Ishikawa (cell line): ENCODE measurements around the gene ANKRD40.

ENCODE experiments used
- CEBPB ChIP-seq: IDR thresholded peaks from 2 replicates; pipeline ENCODE4 v1.6.1; 2012
- CREB1 ChIP-seq: IDR thresholded peaks from 2 replicates; pipeline ENCODE4 v1.6.1; 2012; ENCODE audit warnings: low read depth
- EGR1 ChIP-seq: IDR thresholded peaks from 2 replicates; pipeline ENCODE4 v1.6.1; 2012
- EP300 ChIP-seq: IDR thresholded peaks from 2 replicates; pipeline ENCODE4 v1.6.1; 2012; ENCODE audit warnings: borderline replicate concordance
- FOXM1 ChIP-seq: IDR thresholded peaks from 2 replicates; pipeline ENCODE4 v1.6.1; 2012; ENCODE audit warnings: low read depth, borderline replicate concordance
- NFIC ChIP-seq: IDR thresholded peaks from 2 replicates; pipeline ENCODE4 v1.6.1; 2012
- RAD21 ChIP-seq: IDR thresholded peaks from 2 replicates; pipeline ENCODE4 v1.6.1; 2012; ENCODE audit warnings: low read depth
- TAF1 ChIP-seq: IDR thresholded peaks from 2 replicates; pipeline ENCODE4 v1.6.1; 2012; ENCODE audit warnings: low read depth, mild to moderate bottlenecking
- TCF12 ChIP-seq: IDR thresholded peaks from 2 replicates; pipeline ENCODE4 v1.6.1; 2012; ENCODE audit warnings: low read depth
- TEAD4 ChIP-seq: IDR thresholded peaks from 2 replicates; pipeline ENCODE4 v1.6.1; 2012
- YY1 ChIP-seq: IDR thresholded peaks from 2 replicates; pipeline ENCODE4 v1.6.1; 2012; ENCODE audit warnings: low read depth
- ZBTB7A ChIP-seq: IDR thresholded peaks from 2 replicates; pipeline ENCODE4 v1.6.1; 2012; ENCODE audit warnings: low read depth
- TF ChIP-seq, protein P1 (sequence below): IDR thresholded peaks from 2 replicates; pipeline ENCODE4 v1.6.1; 2012
- TF ChIP-seq, protein P2 (sequence below): IDR thresholded peaks from 2 replicates; pipeline ENCODE4 v1.6.1; 2012
- TF ChIP-seq, protein P3 (sequence below): IDR thresholded peaks from 2 replicates; pipeline ENCODE4 v1.6.1; 2012; ENCODE audit warnings: low read depth, mild to moderate bottlenecking

The ANKRD40 gene

DNA sequence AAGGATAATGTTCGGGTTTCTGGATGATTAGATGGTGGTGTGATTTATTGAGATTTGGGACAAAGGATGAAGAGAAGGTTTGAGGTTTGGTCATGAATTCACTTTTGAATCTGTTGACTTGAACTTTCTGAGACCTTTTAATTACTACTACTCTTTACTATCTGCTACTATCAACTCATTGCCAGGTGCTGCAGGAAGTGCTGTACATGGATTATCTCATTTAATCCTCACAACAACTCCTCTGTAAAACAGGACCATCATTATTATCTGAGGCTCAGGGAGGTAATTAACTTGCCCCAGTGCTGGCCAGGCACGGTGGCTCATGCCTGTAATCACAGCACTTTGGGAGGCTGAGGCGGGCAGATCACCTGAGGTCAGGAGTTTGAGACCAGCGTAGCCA is 2.9 kb upstream of the ANKRD40 start:
- TF ChIP-seq, protein P1, sequence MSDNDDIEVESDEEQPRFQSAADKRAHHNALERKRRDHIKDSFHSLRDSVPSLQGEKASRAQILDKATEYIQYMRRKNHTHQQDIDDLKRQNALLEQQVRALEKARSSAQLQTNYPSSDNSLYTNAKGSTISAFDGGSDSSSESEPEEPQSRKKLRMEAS: no peak
- no peak for TF ChIP-seq EGR1
- no peak for TF ChIP-seq FOXM1
- TF ChIP-seq YY1: no peak
- TF ChIP-seq, protein P2, sequence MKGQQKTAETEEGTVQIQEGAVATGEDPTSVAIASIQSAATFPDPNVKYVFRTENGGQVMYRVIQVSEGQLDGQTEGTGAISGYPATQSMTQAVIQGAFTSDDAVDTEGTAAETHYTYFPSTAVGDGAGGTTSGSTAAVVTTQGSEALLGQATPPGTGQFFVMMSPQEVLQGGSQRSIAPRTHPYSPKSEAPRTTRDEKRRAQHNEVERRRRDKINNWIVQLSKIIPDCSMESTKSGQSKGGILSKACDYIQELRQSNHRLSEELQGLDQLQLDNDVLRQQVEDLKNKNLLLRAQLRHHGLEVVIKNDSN: no peak
- no peak for TF ChIP-seq NFIC
- TF ChIP-seq RAD21: no peak
- TF ChIP-seq TEAD4: no peak
- no peak for TF ChIP-seq ZBTB7A
- no peak for TF ChIP-seq EP300
- TF ChIP-seq TAF1: no peak
- TF ChIP-seq, protein P3, sequence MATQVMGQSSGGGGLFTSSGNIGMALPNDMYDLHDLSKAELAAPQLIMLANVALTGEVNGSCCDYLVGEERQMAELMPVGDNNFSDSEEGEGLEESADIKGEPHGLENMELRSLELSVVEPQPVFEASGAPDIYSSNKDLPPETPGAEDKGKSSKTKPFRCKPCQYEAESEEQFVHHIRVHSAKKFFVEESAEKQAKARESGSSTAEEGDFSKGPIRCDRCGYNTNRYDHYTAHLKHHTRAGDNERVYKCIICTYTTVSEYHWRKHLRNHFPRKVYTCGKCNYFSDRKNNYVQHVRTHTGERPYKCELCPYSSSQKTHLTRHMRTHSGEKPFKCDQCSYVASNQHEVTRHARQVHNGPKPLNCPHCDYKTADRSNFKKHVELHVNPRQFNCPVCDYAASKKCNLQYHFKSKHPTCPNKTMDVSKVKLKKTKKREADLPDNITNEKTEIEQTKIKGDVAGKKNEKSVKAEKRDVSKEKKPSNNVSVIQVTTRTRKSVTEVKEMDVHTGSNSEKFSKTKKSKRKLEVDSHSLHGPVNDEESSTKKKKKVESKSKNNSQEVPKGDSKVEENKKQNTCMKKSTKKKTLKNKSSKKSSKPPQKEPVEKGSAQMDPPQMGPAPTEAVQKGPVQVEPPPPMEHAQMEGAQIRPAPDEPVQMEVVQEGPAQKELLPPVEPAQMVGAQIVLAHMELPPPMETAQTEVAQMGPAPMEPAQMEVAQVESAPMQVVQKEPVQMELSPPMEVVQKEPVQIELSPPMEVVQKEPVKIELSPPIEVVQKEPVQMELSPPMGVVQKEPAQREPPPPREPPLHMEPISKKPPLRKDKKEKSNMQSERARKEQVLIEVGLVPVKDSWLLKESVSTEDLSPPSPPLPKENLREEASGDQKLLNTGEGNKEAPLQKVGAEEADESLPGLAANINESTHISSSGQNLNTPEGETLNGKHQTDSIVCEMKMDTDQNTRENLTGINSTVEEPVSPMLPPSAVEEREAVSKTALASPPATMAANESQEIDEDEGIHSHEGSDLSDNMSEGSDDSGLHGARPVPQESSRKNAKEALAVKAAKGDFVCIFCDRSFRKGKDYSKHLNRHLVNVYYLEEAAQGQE: no peak
- TF ChIP-seq CREB1: no peak
- TF ChIP-seq CEBPB: no peak
- TF ChIP-seq TCF12: no peak

DNA sequence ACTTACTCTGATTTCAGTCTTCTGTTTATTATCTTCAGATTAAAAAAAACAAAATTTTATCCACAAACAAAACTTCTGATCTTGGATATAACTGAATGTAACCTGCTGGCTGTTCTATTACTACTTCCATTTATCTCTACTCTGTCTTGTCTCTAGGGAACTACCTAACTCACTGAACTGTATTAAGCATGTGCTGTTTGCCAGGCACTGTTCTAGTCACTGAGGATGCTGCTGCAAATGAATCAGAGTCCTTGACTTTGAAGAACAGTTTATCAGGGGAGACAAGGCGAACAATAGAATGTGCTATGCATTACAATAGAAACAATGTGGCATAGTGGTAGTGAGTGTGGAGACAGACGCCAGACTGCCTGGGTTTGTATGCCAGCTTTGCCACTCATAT is 2.3 kb upstream of the ANKRD40 start:
- TF ChIP-seq NFIC: no peak
- no peak for TF ChIP-seq EP300
- TF ChIP-seq, protein P2: no peak

DNA sequence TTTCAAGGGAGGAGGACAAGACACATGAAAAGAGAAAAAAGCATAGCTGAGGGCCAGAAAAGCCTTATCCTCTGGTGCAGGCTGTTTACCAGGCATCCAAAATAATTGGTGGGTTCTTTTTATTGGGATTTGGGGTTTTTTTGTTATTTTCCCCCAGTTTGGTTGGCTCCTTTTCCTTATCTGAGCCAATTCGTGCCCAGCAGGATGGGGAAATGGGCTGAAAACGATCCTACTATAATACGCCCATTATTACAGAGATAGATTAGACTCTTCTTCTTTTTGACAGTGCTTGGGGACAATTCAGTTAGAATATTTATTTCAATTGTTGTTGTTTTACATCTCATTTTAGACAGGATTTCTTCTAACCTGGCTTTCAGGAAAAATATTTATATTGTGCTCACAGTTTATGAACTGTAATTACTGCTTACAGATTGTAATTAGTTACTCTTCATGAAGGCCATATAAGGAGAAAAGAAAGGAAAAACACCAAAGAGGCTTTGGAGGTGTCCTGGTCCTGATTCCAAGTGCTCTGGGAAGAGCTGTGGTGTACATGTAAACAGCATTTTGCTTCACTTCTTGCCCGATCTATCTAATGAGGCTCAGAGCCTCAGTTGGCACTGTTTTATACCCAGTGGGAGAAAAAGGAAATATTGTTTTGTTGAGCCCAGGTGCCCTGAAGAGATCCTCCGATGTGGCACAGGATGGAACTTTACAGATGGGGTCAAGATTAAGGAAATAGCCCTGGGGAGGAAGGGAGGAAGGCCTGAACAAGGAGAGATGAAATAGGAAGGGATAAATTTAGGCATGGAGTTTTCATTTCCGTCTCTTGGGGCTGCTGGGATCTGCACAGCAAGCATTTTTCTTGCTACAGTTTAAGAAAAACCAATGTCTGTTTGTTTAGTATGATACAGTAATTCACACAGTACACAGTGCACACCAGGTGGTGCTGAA is 611 bp upstream of the ANKRD40 start:
- TF ChIP-seq TAF1: no peak
- TF ChIP-seq FOXM1: no peak
- no peak for TF ChIP-seq CEBPB
- TF ChIP-seq ZBTB7A: no peak
- TF ChIP-seq, protein P3: no peak
- no peak for TF ChIP-seq TEAD4
- no peak for TF ChIP-seq RAD21
- TF ChIP-seq TCF12: no peak

DNA sequence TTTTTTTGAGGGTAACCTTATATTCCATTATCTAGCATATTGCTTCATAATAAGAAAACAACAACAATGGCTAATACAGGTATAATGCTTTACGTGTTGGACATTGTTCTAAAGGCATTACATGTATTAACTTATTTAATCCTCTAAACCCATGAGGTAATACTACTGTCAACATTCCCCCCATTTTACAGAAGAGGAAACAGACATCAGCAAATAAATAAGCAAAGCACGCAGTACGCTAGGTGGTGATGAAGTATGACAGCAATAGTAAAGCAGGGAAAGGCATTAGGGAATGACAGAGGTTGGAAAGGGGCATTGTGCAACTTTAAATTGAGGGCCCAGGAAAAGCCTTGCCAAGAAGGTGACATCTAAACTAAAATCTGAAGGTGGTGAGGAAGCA is 4.6 kb downstream of the ANKRD40 start:
- TF ChIP-seq CREB1 (no peak), CEBPB (no peak), ZBTB7A (no peak), YY1 (no peak), RAD21 (no peak), EP300 (no peak), FOXM1 (no peak), NFIC (no peak), TEAD4 (no peak), EGR1 (no peak), TAF1 (no peak), TCF12 (no peak)
- TF ChIP-seq, protein P2: no peak
- TF ChIP-seq, protein P1: no peak
- TF ChIP-seq, protein P3: no peak
